Mesendoderm (in vitro differentiated cells): Measurements from ENCODE around the gene OBSCN.

Source experiments
- DNase-seq: peaks from one replicate; pipeline ENCODE4 v3.0.0; 2013
- H2AK5ac ChIP-seq: 2 replicates; pipeline ENCODE4 v1.6.1; 2013; ENCODE audit warnings: low read length, inconsistent platforms
- H2BK120ac ChIP-seq: 2 replicates; pipeline ENCODE4 v1.6.1; 2013; ENCODE audit warnings: low read depth, mild to moderate bottlenecking, low read length, moderate library complexity, mixed read lengths
- H2BK15ac ChIP-seq: replicated peaks from 2 replicates; pipeline ENCODE4 v1.6.1; 2013; ENCODE audit warnings: low read depth, mild to moderate bottlenecking, moderate library complexity
- H2BK5ac ChIP-seq: 2 replicates; pipeline ENCODE4 v1.6.1; 2013; ENCODE audit warnings: low read length, inconsistent platforms
- H3K18ac ChIP-seq: 2 replicates; pipeline ENCODE4 v1.6.1; 2013; ENCODE audit warnings: mild to moderate bottlenecking, low read length, mixed read lengths
- H3K23ac ChIP-seq: one replicate; pipeline ENCODE4 v1.6.1; 2013; ENCODE audit warnings: low read length
- H3K27ac ChIP-seq: 2 replicates; pipeline ENCODE4 v1.5.1; 2013; ENCODE audit warnings: low read depth, mild to moderate bottlenecking, inconsistent platforms, low read length, moderate library complexity
- H3K27me3 ChIP-seq: 2 replicates; pipeline ENCODE4 v1.6.1; 2013; ENCODE audit warnings: low read length, control low read depth, mild to moderate bottlenecking, inconsistent platforms; ENCODE audit not compliant: insufficient read depth, poor library complexity
- H3K36me3 ChIP-seq: 2 replicates; pipeline ENCODE4 v1.6.1; 2013; ENCODE audit warnings: low read length, inconsistent platforms; ENCODE audit not compliant: control insufficient read depth, insufficient read depth
- H3K4ac ChIP-seq: one replicate; pipeline ENCODE4 v1.6.1; 2013; ENCODE audit warnings: low read depth, mild to moderate bottlenecking, low read length, moderate library complexity
- H3K4me1 ChIP-seq: 2 replicates; pipeline ENCODE4 v1.6.1; 2013; ENCODE audit warnings: low read depth, low read length, inconsistent platforms; ENCODE audit not compliant: control insufficient read depth
- H3K4me2 ChIP-seq: 2 replicates; pipeline ENCODE4 v1.6.1; 2013; ENCODE audit warnings: low read length
- H3K4me3 ChIP-seq: 2 replicates; pipeline ENCODE4 v1.5.1; 2013; ENCODE audit warnings: mild to moderate bottlenecking, low read length
- H3K56ac ChIP-seq: one replicate; pipeline ENCODE4 v1.6.1; 2013; ENCODE audit warnings: low read length
- H3K79me1 ChIP-seq: 2 replicates; pipeline ENCODE4 v1.6.1; 2013; ENCODE audit warnings: low read length, inconsistent platforms
- H3K79me2 ChIP-seq: 2 replicates; pipeline ENCODE4 v1.6.1; 2013; ENCODE audit warnings: mild to moderate bottlenecking, low read length; ENCODE audit not compliant: control insufficient read depth, insufficient read depth
- H3K9ac ChIP-seq: 2 replicates; pipeline ENCODE4 v1.6.1; 2013; ENCODE audit warnings: low read length, inconsistent platforms
- H4K5ac ChIP-seq: one replicate; pipeline ENCODE4 v1.6.1; 2013; ENCODE audit warnings: low read length
- H4K8ac ChIP-seq: one replicate; pipeline ENCODE4 v1.6.1; 2013; ENCODE audit warnings: low read depth, mild to moderate bottlenecking, control low read depth, low read length, moderate library complexity
- WGBS: extraction: QIAGEN DNeasy Blood & Tissue Kit; methylation state at CpG from one replicate; pipeline ENCODE4 v1.1.7; 2013; ENCODE audit warnings: low lambda C conversion rate, missing lambda C conversion rate; ENCODE audit not compliant: insufficient coverage; ENCODE audit errors: extremely low coverage; 5-methylcytosine and 5-hydroxymethylcytosine counted together

OBSCN gene

DNA sequence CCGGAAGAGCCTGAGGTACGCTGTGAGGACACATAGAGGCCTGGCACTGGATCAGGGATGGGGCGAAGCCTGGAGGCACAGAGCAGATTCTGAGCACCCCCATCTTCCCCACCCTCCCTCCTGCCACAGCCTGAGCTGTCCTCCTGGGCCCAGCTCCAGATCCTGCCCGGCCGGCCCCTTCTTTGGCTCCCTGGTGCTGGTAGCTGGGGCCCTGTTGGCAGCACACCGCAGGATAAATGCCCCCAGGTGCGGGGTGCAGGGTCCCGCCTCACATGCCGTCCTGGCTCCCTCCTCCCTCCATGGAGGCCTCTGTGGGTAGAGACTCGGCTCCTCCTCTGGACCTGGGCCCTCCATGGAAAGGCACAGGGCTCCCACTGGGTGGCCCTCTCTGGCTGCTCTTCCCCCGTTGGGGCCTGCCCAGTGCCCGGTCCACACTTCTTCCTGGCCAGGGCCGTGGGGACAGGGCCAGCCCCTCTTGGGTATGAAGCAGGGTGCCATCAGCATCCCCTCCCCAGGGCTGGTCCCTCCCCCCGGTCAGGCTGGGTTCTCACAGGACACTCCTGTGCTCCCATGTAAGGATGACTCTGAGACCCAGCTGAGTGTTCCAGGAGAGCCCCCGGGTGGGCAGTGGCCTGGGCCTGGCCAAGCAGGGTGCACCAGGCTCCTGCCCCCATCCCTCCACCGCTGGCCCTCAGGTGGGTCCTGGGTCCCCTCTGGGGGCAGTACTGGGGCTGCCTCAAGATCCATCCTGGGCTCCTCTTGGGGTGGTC is 1.1 kb upstream of the OBSCN start:
- no peak overlapping the region for H3K56ac ChIP-seq
- no peaks in the 10 kb centered on the region for H3K27me3 ChIP-seq
- no CpG with 5 or more reads among the region's 16 CpGs for WGBS
- no peak overlapping the region for H2BK15ac ChIP-seq
- H3K23ac ChIP-seq = no peak overlapping the region
- DNase-seq = no peak
- no peak overlapping the region for H3K4me2 ChIP-seq
- H3K4me3 ChIP-seq = no peak overlapping the region
- no peak overlapping the region for H2BK5ac ChIP-seq
- H3K27ac ChIP-seq = no peak overlapping the region
- H3K18ac ChIP-seq = no peak overlapping the region
- H3K4ac ChIP-seq = no peak overlapping the region
- H4K8ac ChIP-seq = no peak overlapping the region
- no peak overlapping the region for H2AK5ac ChIP-seq
- H3K4me1 ChIP-seq = no peaks in the 10 kb centered on the region
- H3K79me2 ChIP-seq = no peaks in the 10 kb centered on the region
- no peak overlapping the region for H4K5ac ChIP-seq
- H3K79me1 ChIP-seq = no peaks in the 10 kb centered on the region
- no peak overlapping the region for H2BK120ac ChIP-seq
- H3K36me3 ChIP-seq = no peaks in the 10 kb centered on the region
- H3K9ac ChIP-seq = no peak overlapping the region

DNA sequence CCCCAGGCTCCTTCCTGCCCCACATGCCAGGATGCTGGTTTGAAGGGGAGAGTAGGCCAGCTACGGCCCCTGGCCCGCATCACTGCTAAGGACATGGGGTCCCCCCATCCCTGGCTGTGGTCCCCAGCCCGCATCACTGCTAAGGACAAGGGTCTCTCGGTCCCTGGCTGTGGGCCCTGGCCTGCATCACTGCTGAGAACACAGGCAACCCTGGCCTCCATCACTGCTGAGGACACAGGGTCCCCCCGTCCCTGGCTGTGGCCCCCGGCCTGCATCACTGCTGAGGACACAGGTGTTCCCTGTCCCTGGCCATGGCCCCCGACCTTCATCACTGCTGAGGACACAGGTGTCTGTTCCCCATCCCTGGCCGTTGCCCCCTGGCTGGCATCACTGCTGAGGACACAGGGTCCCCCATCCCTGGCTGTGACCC is 448 bp upstream of the OBSCN start:
- H3K27ac ChIP-seq = no peak overlapping the region
- no peak overlapping the region for H2BK5ac ChIP-seq
- no peak overlapping the region for H3K23ac ChIP-seq
- H3K79me2 ChIP-seq = no peaks in the 10 kb centered on the region
- no peak overlapping the region for H3K4me3 ChIP-seq
- no peak overlapping the region for H3K56ac ChIP-seq
- no peak overlapping the region for H3K4me2 ChIP-seq
- no peak overlapping the region for H2BK120ac ChIP-seq
- H4K5ac ChIP-seq = no peak overlapping the region
- no peak overlapping the region for H2AK5ac ChIP-seq
- H4K8ac ChIP-seq = no peak overlapping the region
- no peak overlapping the region for H2BK15ac ChIP-seq
- no peaks in the 10 kb centered on the region for H3K27me3 ChIP-seq
- no peaks in the 10 kb centered on the region for H3K36me3 ChIP-seq
- no peak overlapping the region for H3K18ac ChIP-seq
- H3K4me1 ChIP-seq = no peaks in the 10 kb centered on the region
- H3K79me1 ChIP-seq = no peaks in the 10 kb centered on the region
- no peak for DNase-seq
- no peak overlapping the region for H3K9ac ChIP-seq
- WGBS = no CpG with 5 or more reads among the region's 8 CpGs
- no peak overlapping the region for H3K4ac ChIP-seq

DNA sequence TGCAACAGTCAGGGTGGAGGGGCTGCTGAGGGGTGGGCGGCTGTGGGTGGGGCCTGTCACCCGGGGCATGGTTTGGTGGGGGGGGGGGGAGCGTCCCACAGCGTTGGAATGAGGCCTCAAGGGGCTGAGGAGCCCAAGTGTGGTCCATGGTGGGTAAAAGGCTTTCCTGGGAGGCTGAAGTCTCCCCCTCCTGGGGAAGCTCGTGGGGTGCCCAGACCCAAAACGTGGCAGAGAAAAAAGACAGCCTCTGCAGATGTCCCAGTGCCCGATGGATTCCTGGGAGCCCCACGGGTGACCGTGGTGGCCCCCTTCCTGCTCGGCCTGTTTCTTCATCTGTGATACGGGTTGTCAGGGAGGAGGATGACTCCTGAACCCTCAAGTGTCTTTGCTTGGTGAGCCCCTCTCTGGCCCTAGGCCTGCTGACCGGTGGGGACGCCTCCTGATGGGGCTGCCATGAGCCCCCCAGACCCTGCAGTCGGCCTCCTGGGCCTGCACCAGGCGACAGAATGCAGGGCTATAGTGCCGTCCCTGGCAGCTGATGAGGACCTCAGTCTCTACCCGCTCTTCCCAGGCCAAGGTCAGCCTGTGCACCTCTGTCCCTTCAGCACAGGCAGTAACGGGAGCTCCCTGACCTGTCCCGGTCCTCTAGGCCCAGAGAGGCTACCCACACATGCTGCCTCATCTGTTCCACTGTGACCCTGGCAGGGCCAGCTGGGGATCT is 1.1 kb downstream of the OBSCN start:
- Histone ChIP-seq H3K18ac (no peak overlapping the region), H2BK120ac (no peak overlapping the region), H3K56ac (no peak overlapping the region), H3K27ac (no peak overlapping the region), H2BK15ac (no peak overlapping the region), H3K36me3 (no peaks in the 10 kb centered on the region), H3K79me2 (no peaks in the 10 kb centered on the region), H3K23ac (no peak overlapping the region), H3K27me3 (no peaks in the 10 kb centered on the region), H3K4me2 (no peak overlapping the region), H3K4me1 (no peaks in the 10 kb centered on the region), H4K5ac (no peak overlapping the region), H2AK5ac (no peak overlapping the region), H3K9ac (no peak overlapping the region), H3K4ac (no peak overlapping the region), H3K4me3 (no peak overlapping the region), H3K79me1 (peaks cover under 1% of the 10 kb centered on the region), H2BK5ac (no peak overlapping the region), H4K8ac (no peak overlapping the region)
- no CpG with 5 or more reads among the region's 19 CpGs for WGBS
- no peak for DNase-seq

DNA sequence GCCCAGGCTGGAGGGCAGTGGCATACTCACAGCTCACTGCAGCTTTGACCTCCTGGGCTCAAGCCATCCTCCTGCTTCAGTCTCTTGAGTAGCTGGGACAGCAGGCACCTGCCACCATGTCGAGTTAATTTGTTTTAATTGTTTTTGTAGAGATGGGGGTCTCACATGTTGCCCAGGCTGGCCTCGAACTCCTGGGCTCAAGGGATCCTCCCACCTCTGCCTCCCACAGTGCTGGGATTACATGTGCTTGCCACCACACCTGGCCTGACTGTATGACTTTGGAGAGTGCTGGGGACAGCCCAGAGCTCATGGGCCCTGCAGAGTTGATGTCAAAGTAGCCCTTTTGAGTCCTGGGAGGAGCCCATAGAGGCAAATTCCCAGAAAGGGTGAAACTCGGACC is 1.8 kb downstream of the OBSCN start:
- no peak overlapping the region for H3K4me2 ChIP-seq
- no peak overlapping the region for H3K4me3 ChIP-seq
- no peak overlapping the region for H3K18ac ChIP-seq
- no peak overlapping the region for H2AK5ac ChIP-seq
- DNase-seq = no peak
- H2BK5ac ChIP-seq = no peak overlapping the region
- H2BK15ac ChIP-seq = no peak overlapping the region
- H4K8ac ChIP-seq = no peak overlapping the region
- H2BK120ac ChIP-seq = no peak overlapping the region
- no peak overlapping the region for H4K5ac ChIP-seq
- no peaks in the 10 kb centered on the region for H3K79me2 ChIP-seq
- WGBS = no CpG with 5 or more reads among the region's 3 CpGs
- peaks cover 5% of the 10 kb centered on the region for H3K79me1 ChIP-seq
- H3K36me3 ChIP-seq = no peaks in the 10 kb centered on the region
- no peak overlapping the region for H3K4ac ChIP-seq
- H3K27ac ChIP-seq = no peak overlapping the region
- no peaks in the 10 kb centered on the region for H3K27me3 ChIP-seq
- no peak overlapping the region for H3K9ac ChIP-seq
- H3K4me1 ChIP-seq = no peaks in the 10 kb centered on the region
- H3K23ac ChIP-seq = no peak overlapping the region
- no peak overlapping the region for H3K56ac ChIP-seq

DNA sequence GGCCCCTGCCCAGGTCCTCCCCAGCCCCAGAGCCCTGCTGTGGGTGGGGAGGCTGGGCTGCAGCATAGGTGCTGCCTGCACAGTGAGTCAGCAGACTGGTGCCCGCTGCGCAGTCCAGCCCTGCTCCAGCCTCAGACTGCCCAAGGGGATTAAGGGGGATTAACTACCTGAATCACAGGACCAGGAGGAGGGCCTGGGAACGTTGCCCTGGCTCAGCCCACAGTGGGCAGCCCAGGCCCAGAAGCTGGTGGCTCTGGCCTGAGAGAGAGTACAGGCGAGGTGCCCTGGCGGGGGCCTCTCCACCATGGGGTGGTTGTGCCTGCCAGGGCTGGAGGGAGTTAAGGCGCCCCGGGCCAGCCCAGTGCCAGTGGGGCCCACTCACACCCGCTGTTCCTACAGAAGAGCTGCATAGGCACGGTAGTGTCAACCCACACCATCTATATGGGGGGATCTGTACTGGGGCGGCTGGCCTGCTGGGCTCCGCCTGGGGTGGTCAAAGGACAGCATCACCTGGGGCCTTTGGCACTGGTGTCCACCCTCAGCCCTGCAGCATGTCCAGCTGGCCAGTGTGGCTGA is 2.3 kb downstream of the OBSCN start:
- no CpG with 5 or more reads among the region's 11 CpGs for WGBS
- Histone ChIP-seq H3K4me2 (no peak overlapping the region), H3K79me1 (peaks cover 5% of the 10 kb centered on the region), H3K27me3 (no peaks in the 10 kb centered on the region), H3K4me3 (no peak overlapping the region), H3K9ac (no peak overlapping the region), H2BK5ac (no peak overlapping the region), H3K56ac (no peak overlapping the region), H3K79me2 (no peaks in the 10 kb centered on the region), H3K36me3 (no peaks in the 10 kb centered on the region), H3K4ac (no peak overlapping the region), H2AK5ac (no peak overlapping the region), H2BK120ac (no peak overlapping the region), H3K23ac (no peak overlapping the region), H3K4me1 (no peaks in the 10 kb centered on the region), H2BK15ac (no peak overlapping the region), H3K18ac (no peak overlapping the region), H4K5ac (no peak overlapping the region), H4K8ac (no peak overlapping the region), H3K27ac (no peak overlapping the region)
- DNase-seq = no peak
